Measurements from ENCODE around the gene CACNG7.

The CACNG7 gene

GRCh38 chr19:53936029-53936428, 27.0 kb downstream of the CACNG7 start:
- DNase-seq (no peak), ATAC-seq (ENCODE audit: insufficient read depth, low read depth) (no peak)
- H3K4me1 ChIP-seq (ENCODE audit: insufficient read depth, low read length): no peaks in the 10 kb centered on the region
- no peak overlapping the region for H3K4me2 ChIP-seq (ENCODE audit: insufficient read depth, low read length)
- H3K4me3 ChIP-seq (ENCODE audit: low read depth in 1 of 2, low read length in 2 of 2): no peak overlapping the region
- no peak overlapping the region for H3K9ac ChIP-seq (ENCODE audit: low read depth, low read length)
- H4K20me1 ChIP-seq (ENCODE audit: insufficient read depth, low read length): no peaks in the 10 kb centered on the region
- H2AFZ ChIP-seq (ENCODE audit: low read depth, low read length): no peak overlapping the region
- no peaks in the 10 kb centered on the region for H3K27me3 ChIP-seq (ENCODE audit: insufficient read depth, low read length, poor library complexity)
- no peak for TF ChIP-seq CTCF (IDR thresholded peaks at IDR 0.05; ENCODE audit: borderline replicate concordance, extremely low read depth, low read length, poor library complexity, severe bottlenecking)
- no peak for TF ChIP-seq EZH2 (IDR thresholded peaks at IDR 0.05; ENCODE audit: borderline replicate concordance, low read depth, low read length, severe bottlenecking)
- no peak overlapping the region for H3K27ac ChIP-seq (ENCODE audit: low read length)
- H3K36me3 ChIP-seq (ENCODE audit: insufficient read depth, low read length): no peaks in the 10 kb centered on the region
- no peaks in the 10 kb centered on the region for H3K79me2 ChIP-seq (ENCODE audit: insufficient read depth, low read length)
- H3K9me3 ChIP-seq (ENCODE audit: insufficient read depth, low read length, severe bottlenecking): no peaks in the 10 kb centered on the region

- H3K9ac ChIP-seq (ENCODE audit: low read depth, low read length): no peak overlapping the region
- no peak overlapping the region for H3K4me2 ChIP-seq (ENCODE audit: insufficient read depth, low read length)
- no peaks in the 10 kb centered on the region for H3K9me3 ChIP-seq (ENCODE audit: insufficient read depth, low read length, severe bottlenecking)
- H4K20me1 ChIP-seq (ENCODE audit: insufficient read depth, low read length): no peaks in the 10 kb centered on the region
- no peak for TF ChIP-seq CTCF (IDR thresholded peaks at IDR 0.05; ENCODE audit: borderline replicate concordance, extremely low read depth, low read length, poor library complexity, severe bottlenecking)
- TF ChIP-seq EZH2 (IDR thresholded peaks at IDR 0.05; ENCODE audit: borderline replicate concordance, low read depth, low read length, severe bottlenecking): no peak
- H2AFZ ChIP-seq (ENCODE audit: low read depth, low read length): no peak overlapping the region
- no peaks in the 10 kb centered on the region for H3K79me2 ChIP-seq (ENCODE audit: insufficient read depth, low read length)
- DNase-seq (peak; percentile 15), ATAC-seq (ENCODE audit: insufficient read depth, low read depth) (no peak)
- no peaks in the 10 kb centered on the region for H3K36me3 ChIP-seq (ENCODE audit: insufficient read depth, low read length)
- H3K4me3 ChIP-seq (ENCODE audit: low read depth in 1 of 2, low read length in 2 of 2): no peak overlapping the region
- H3K27me3 ChIP-seq (ENCODE audit: insufficient read depth, low read length, poor library complexity): no peaks in the 10 kb centered on the region
- no peaks in the 10 kb centered on the region for H3K4me1 ChIP-seq (ENCODE audit: insufficient read depth, low read length)
- no peak overlapping the region for H3K27ac ChIP-seq (ENCODE audit: low read length)
Observed at GRCh38 chr19:53942001-53942786, 33.1 kb downstream of the CACNG7 start.

DNA sequence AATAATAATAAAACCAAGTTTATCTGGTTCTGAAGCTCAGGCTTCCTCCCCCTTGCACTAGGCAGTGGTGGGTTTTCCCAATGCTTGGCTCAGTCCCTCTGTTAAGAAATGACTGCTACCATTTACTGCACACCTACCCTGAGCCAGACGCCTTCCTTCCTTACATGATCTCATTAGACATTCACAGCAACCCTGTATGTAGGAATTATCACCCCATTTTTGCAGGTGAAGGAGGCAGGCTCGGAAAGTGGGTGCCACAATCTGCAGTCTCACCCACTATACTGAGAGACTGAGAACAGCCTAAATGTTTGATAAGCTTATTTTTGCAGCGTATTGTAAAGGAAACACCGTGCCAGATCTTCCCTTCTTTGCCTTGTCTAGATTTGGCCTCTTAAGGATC, 35.3 kb downstream of the CACNG7 start:
- TF ChIP-seq EZH2 (IDR thresholded peaks at IDR 0.05; ENCODE audit: borderline replicate concordance, low read depth, low read length, severe bottlenecking) (no peak), CTCF (IDR thresholded peaks at IDR 0.05; ENCODE audit: borderline replicate concordance, extremely low read depth, low read length, poor library complexity, severe bottlenecking) (no peak)
- Histone ChIP-seq H3K4me1 (ENCODE audit: insufficient read depth, low read length) (no peaks in the 10 kb centered on the region), H4K20me1 (ENCODE audit: insufficient read depth, low read length) (no peaks in the 10 kb centered on the region), H3K4me3 (ENCODE audit: low read depth in 1 of 2, low read length in 2 of 2) (no peak overlapping the region), H3K36me3 (ENCODE audit: insufficient read depth, low read length) (no peaks in the 10 kb centered on the region), H3K27me3 (ENCODE audit: insufficient read depth, low read length, poor library complexity) (no peaks in the 10 kb centered on the region), H3K9ac (ENCODE audit: low read depth, low read length) (no peak overlapping the region), H3K4me2 (ENCODE audit: insufficient read depth, low read length) (no peak overlapping the region), H2AFZ (ENCODE audit: low read depth, low read length) (no peak overlapping the region), H3K9me3 (ENCODE audit: insufficient read depth, low read length, severe bottlenecking) (no peaks in the 10 kb centered on the region), H3K27ac (ENCODE audit: low read length) (no peak overlapping the region), H3K79me2 (ENCODE audit: insufficient read depth, low read length) (no peaks in the 10 kb centered on the region)
- ATAC-seq (ENCODE audit: insufficient read depth, low read depth): no peak
- no peak for DNase-seq
